HPDE6-E6E7 (cell line): ENCODE data around the gene MT1B.
A peak's percentile ranks its signal among the peaks of the same experiment; 100 is the strongest.
"Not testable (repeated sequence)": the region's sequence is repeated elsewhere in the genome, so short reads cannot be mapped to it uniquely, and the experiment has no call there.

Experiments used
- DNase-seq: peaks from one replicate; pipeline ENCODE4 v3.0.0; 2011; ENCODE audit warnings: missing footprints; ENCODE audit errors: extremely low spot score

MT1B gene

DNA sequence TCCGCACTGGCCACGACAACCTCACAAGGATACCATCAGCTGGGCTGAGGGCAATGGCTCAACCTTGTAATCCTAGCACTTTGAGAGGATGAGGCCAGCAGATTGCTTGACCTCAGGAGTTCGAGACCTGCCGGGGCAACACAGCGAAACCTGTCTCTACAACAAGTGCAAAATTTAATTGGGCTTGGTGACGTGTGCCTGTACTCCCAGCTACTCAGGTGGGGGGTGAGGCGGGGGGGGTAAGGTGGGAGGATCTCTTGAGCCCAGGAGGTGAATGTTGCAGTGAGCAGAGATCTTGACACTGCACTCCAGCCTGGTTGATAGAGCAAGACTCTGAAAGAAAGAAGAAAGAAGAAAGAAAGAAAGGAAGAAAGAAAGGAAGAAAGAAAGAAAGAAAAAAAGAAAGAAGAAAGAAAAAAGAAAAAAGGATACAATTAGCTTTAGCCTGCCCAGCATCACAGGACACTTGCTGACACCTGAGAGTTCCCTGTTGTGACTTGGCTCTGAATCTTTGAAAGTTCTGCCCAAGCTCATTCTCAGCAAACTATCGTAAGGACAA lies 31.3 kb upstream of the MT1B start:
- DNase-seq, result no peak

DNA sequence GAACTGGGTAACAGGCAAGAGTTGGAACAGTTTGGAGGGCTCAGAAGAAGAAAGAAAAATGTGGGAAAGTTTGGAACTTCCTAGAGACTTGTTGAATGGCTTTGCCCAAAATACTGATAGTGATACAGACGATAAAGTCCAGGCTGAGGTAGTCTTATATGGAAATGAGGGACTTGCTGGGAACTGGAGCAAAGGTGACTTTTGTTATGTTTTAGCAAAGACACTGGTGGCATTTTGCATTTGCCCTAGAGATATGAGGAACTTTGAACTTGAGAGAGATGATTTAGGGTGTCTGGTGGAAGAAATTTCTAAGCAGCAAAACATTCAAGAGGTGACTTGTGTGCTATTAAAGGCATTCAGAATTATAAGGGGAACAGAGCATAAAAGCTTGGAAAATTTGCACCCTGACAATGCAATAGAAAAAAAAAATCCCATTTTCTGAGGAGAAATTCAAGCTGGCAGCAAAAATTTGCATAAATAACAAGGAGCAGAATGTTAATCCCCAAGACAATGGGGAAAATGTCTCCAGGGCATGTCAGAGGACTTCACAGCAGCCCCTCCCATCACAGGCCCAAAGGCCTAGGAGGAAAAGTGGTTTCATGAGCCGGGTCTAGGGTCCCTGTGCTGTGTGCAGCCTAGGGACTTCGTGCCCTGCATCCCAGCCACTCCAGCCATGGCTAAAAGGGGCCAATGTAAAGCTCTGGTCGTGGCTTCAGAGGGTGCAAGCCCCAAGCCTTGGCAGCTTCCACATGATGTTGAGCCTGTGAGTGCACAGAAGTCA lies 29.8 kb upstream of the MT1B start:
- DNase-seq, result not testable (repeated sequence)

DNA sequence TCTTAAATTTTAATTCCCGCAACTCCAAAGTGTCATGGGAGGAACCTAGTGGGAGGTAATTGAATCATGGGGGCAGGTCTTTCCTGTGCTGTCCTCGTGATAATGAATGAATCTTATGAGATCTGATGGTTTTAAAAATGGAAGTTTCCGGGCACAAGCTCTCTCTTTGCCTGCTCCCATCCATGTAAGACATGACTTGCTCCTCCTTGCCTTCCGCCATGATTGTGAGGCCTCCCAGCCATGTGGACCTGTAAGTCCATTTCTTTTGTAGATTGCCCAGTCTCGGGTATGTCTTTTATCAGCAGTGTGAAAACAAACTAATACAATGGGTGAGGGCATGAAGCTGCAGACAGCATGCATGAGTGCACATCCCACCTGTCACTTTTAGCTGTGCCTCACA lies 28.5 kb upstream of the MT1B start:
- DNase-seq, result not testable (repeated sequence)

DNA sequence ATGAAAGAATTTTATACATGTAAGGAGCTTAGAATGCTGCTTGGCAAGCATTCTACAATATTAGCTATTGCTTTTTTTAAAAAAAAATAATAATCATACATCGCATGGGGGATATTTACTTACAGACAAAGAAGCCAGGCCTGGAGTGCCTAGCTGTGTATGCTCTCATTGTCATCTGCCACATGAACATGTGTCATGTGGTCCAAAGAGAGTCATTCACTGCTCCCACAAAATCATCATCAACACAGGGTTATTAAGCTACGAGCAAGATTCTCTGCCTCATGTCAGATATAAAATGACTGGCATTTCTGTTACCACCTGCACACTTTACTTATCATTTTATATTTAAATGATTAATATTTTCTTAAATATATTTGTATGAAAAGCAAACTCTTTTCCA lies 28.0 kb upstream of the MT1B start:
- no peak for DNase-seq

DNA sequence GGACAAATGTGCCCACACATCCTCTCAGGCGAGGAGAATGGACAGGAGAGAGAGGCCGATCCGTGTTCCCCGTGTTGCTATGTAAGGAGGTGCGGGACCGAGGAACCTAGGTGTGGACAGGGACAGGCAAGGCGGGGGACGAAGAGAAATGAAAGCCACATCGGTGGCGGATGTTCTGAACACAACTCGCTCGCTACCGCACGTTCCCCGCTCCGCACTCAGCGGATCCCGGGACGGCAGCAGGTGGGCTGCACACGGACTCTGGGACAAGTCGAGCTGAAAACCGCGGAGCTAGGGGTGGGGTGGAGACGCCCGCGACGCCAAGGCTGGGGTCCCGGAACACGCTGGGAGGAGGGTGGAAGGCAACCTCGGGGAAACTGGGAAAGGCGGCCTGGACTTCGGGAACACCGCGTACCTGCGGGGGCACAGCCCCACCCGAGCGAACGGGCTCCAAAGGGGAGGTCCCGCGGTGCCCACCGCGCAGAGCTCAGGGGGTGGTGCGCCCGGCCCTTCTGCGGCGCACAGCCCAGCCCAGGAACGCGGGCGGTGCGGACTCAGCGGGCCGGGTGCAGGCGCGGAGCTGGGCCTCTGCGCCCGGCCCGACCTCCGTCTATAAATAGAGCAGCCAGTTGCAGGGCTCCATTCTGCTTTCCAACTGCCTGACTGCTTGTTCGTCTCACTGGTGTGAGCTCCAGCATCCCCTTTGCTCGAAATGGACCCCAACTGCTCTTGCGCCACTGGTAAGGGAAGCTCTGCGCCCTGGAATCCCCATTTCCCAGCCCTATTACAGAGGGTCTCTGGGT lies 26.3 kb upstream of the MT1B start, which contains the start of gene MT1E:
Gene MT1E, plus strand, starts transcription at position 642 of the 803 bp plus-strand sequence. Its CDS starts 71 bp downstream, at position 713.
- DNase-seq, result peak; percentile 86

DNA sequence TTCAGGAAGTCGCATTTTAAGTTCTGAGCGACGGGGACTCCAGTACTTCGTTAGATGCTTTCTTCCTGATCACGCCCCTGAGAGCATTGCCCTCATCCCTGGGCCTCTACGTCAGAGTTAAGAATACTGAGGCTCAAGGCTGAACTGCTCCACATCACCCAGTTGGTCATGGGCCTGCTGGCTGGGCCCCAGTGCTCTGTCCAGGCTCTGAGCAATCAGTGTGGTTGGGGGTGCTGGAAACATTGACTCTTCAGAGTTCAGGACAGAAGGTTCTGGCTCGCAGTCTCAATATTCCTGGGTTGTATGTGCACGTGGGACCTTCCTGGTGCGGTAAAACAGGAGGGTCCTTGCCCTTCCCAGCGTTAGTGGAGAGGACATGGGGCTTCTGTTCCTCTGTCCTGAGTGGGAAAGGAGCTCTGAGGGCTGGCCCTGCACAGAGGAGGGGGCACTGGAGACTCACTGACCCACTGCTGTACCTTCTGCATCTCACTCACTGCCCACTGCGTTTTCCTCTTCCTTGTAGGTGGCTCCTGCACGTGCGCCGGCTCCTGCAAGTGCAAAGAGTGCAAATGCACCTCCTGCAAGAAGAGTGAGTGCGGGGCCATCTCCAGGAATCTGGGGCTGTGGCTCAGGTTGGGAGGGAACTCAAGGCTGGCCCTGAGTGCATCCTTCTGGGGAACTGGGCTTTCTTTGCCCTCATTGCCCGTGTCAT lies 25.6 kb upstream of the MT1B start:
- peak; percentile 32 for DNase-seq

DNA sequence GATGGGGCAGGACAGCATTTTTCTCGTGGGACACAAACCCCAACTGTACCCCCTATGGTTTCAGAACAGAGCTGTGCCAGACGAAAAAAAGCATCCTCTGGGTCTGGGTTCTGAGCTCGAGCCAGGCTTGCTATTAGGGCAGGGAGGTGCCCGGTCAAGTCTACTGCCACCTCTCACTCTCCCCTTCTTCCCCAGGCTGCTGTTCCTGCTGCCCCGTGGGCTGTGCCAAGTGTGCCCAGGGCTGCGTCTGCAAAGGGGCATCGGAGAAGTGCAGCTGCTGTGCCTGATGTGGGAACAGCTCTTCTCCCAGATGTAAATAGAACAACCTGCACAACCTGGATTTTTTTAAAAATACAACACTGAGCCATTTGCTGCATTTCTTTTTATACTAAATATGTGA lies 25.0 kb upstream of the MT1B start:
- DNase-seq, result no peak

DNA sequence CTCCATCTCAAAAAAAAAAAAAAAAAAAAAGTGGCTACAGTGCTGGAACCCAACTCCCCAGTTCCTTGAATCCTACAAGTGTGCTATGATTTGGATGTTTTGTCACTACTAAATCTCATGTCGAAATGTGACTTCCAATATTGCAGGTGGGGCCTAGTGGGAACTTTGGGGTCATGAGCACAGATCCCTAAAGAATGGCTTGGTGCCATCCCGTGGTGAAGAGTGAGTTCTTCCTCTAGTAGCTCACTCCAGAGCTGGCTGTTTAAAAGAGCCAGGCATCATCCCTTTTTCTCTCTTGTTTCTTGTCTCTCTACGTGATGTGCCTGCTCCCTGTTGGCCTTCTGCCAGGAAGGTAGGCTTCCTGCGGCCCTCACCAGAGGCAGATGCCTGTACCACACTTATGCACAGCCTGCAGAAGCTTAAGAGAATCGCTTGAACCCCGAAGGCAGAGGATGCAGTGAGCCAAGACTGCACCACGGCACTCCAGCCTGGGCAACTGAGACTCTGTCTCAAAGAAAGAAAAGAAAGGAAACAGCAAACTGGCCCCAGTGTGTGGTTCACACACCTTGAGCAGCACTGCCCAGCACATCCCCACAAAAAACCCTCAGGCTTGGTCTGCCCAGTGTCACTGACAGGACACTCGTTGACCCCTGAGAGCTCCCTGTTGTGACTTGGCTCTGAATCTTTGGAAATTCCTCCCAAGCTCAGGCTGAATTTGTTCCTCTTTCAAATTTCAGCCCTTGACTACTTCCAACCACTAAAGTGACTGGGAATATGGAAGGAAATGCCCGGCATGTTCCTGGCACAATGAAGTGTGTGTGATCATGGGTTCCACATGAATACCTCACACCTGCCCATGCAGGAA lies 23.0 kb upstream of the MT1B start:
- DNase-seq, result no peak

DNA sequence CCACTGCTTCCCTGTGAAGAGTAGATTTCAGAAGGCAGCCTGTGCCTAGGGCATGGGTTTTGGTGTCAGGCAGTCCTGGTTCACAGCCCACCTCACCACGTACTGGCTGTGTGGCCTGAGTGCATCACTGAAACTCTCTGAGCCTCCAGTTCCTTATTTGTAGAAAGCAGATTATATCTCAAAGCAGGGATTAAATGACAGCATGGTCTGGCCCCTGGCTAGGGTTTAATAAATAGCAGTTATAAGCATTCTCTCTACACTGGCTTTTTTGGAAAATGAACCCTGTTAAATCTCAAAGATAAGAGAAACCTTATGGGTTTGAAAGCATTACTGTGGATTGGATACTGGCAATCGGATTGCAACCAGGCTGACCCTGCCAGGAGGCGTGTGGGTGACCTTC lies 22.2 kb upstream of the MT1B start:
- no peak for DNase-seq

DNA sequence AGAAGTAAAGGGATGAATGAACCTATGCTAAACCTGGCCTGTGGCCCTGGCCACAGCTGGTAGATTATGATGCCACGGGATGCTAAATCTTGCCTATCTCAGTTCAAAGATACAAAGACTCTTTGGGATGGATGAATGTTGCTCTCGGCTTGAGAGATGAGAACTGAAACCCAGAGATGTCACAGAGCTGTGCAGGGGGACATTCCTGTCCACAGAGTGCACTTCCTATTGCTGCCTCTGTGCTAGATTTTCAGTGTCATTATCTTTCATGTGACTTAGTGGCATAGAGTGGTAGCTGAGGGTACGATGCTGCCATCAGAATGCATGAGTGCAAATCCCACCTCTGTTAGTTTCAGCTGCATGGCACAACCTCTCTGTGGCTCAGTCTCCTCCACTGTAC lies 21.6 kb upstream of the MT1B start:
- no peak for DNase-seq

DNA sequence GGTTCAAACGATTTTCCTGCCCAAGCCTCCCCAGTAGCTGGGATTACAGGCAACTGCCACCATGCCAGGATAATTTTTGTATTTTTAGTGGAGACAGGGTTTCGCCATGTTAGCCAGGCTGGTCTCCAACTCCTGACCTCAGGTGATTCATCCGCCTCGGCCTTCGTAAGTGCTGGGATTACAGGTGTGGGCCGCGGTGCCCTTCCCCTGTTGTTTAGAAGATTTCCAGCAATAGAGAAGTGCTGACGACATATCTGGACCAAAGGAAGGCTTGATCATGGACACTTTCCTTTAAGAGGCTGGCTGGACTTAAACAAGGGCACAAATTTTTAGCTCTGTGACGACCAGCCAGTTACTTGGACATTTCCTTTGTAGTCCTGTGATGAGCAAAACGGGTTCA lies 20.5 kb upstream of the MT1B start:
- DNase-seq, result no peak

DNA sequence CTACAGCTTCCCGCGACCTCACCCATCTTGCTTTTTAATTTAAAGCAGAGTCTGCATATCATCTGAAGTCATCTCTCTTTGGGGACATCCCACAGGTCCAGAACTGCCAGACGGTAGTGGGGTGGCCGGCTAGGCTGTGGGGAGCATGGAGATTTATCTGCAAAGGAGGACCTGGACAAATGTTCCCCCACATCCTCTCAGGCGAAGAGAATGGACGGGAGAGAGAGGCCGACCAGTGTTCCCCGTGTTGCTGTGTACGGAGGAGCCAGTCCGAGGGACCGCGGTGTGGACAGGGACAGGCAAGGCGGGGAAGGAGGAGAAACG lies 19.9 kb upstream of the MT1B start:
- no peak for DNase-seq

DNA sequence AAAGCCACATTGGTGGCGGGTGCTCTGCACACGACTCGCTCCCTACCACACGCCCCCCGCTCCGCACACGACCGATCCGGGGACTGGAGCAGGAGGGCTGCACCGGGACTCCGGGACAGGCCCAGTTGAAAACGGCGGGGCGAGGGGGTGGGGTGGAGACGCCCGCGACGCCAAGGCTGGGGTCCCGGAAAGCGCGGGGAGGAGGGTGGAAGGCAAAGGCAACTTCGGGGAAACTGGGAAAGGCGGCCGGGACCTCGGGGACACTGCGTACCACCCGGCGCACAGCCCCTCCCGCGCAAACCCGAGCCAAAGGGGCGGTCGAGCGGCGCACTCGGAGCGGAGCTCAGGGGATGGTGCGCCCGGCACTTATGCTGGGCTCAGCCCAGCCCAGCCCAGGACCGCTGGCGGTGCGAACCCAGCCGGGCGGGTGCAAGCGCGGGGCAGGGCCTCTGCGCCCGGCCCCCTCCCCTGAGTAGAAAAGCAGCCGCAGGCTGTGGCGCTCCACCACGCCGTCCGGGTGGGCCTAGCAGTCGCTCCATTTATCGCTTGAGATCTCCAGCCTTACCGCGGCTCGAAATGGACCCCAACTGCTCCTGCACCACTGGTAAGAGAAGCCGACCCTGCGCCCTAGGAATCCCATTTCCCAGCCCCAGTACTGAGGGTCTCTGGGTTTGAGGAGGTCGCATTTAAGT lies 19.4 kb upstream of the MT1B start, which contains the start of gene MT1M:
Gene MT1M, plus strand, starts transcription at position 504 of the 692 bp plus-strand sequence. Its CDS starts 73 bp downstream, at position 577.
- no peak for DNase-seq

DNA sequence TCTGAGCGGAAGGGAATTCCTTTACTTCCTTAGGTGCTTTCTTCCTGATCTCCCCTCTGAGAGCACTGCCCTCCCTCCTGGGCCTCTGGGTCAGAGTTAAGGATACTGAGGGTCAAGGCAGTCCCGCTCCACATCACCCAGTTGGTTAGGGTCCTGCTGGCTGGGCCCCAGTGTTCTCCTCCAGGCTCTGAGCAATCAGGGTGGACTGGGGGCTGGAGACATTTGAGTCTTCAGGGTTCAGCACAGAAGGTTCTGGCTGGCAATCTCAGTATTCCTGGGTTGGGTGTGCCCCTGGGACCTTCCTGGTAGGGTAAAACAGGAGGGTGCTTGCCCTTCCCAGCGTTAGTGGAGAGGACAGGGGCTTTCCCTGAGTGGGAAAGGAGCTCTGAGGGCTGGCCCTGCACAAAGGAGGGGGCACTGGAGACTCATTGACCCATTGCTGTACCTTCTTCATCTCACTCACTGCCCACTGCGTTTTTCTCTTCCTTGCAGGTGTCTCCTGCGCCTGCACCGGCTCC lies 18.8 kb upstream of the MT1B start:
- DNase-seq, result no peak

DNA sequence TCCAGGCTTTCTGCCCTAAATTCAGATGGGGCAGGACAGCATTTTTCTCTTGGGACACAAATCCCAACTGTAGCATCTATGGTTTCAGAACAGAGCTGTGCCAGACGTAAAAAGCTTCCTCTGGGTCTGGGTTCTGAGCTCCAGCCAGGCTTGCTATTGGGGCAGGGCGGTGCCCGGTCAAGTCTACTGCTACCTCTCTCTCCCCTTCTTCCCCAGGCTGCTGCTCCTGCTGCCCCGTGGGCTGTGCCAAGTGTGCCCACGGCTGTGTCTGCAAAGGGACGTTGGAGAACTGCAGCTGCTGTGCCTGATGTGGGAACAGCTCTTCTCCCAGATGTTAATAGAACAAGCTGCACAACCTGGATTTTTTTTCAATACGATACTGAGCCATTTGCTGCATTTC lies 18.2 kb upstream of the MT1B start:
- DNase-seq, result no peak

DNA sequence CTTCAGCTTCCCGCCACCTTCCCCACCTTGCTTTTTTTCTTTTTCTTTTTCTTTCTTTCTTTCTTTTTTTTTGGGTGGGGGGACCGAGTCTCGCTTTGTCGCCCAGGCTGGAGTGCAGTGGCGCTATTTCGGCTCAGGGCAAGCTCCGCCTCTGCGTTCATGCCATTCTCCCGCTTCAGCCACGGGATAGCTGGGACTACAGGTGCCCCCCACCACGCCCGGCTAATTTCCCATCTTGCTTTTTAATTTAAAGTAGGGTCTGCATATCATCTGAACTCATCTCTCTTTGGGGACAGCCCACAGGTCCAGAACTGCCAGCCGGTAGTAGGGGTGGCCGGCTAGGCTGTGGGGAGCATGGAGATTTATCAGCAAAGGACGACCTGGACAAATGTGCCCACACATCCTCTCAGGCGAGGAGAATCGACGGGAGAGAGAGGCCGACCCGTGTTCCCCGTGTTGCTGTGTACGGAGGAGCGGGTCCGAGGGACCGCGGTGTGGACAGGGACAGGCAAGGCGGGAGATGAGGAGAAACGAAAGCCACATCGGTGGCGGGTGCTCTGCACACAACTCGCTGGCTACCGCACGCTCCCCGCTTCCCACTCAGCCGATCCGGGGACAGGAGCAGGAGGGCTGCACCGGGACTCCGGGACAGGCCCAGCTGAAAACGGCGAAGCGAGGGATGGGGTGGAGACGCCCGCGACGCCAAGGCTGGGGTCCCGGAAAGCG lies 16.8 kb upstream of the MT1B start:
- no peak for DNase-seq

DNA sequence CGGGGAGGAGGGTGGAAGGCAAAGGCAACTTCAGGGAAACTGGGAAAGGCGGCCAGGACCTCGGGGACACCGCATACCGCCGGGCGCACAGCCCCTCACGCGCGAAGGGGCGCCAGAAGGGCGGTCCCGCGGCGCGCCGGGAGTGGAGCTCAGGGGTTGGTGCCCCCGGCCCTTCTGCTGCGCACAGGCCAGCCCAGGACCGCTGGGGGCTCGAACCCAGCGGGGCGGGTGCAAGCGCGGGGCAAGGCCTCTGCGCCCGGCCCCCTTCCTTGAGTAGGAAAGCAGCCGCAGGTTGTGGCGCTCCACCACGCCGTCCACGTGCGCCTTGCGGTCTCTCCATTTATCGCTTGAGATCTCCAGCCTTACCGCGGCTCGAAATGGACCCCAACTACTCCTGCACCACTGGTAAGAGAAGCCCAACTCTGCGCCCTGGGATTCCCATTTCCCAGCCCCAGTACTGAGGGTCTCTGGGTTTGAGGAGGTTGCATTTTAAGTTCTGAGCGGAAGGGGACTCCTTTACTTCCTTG lies 16.2 kb upstream of the MT1B start:
- no peak for DNase-seq

DNA sequence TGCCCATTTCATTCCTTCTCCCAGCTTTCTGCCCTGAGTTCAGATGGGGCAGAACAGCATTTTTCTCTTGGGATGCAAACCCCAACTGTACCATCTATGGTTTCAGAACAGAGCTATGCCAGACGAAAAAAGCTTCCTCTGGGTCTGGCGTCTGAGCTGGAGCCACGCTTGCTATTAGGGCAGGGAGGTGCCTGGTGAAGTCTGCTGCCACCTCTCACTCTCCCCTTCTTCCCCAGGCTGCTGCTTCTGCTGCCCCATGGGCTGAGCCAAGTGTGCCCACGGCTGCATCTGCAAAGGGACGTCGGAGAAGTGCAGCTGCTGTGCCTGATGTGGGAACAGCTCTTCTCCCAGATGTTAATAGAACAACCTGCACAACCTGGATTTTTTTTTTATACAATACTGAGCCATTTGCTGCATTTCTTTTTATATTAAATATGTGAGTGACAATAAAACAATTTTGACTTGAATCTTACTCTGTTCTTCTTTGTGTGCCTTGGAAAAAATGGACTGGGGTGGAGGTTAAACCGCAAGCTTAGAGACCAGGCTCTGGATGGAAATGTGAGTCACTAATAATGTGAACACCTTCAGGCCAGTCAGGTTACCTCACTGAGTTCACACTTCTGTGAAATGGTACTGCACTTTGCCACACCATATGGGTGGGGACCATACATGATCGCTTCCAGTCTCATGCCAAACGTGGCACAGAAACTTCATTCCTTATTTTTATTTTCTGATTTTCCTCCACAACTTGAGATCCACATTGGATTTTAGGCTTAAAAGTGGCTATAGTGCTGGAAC lies 14.9 kb upstream of the MT1B start:
- no peak for DNase-seq
